Glutamatergic neuron (in vitro differentiated cells): ENCODE measurements around the gene ERAS. TPM values are rescaled to one million over a fixed set of nuclear protein-coding genes. Genes with fewer than 3 reads are reported as not detected.
"Not testable (repeated sequence)": the region's sequence is repeated elsewhere in the genome, so short reads cannot be mapped to it uniquely, and the experiment has no call there.

ENCODE experiments used
- DNase-seq: peaks from one replicate; pipeline ENCODE4 v3.0.0; 2022
- H3K27ac Mint-ChIP-seq: one replicate; pipeline ENCODE4 v1.8.0; 2020; ENCODE audit warnings: mild to moderate bottlenecking, mixed read lengths, inconsistent platforms; ENCODE audit not compliant: unreplicated experiment
- H3K27me3 Mint-ChIP-seq: one replicate; pipeline ENCODE4 v1.8.0; 2020; ENCODE audit warnings: mild to moderate bottlenecking, moderate library complexity, mixed read lengths, inconsistent platforms; ENCODE audit not compliant: unreplicated experiment
- H3K36me3 Mint-ChIP-seq: one replicate; pipeline ENCODE4 v1.8.0; 2020; ENCODE audit warnings: mild to moderate bottlenecking, mixed read lengths, inconsistent platforms; ENCODE audit not compliant: unreplicated experiment
- H3K4me1 Mint-ChIP-seq: one replicate; pipeline ENCODE4 v1.8.0; 2020; ENCODE audit warnings: mild to moderate bottlenecking, low read depth, mixed read lengths, inconsistent platforms; ENCODE audit not compliant: unreplicated experiment
- H3K4me3 Mint-ChIP-seq: one replicate; pipeline ENCODE4 v1.8.0; 2020; ENCODE audit warnings: mild to moderate bottlenecking, mixed read lengths, inconsistent platforms; ENCODE audit not compliant: unreplicated experiment
- H3K9me3 Mint-ChIP-seq: one replicate; pipeline ENCODE4 v1.8.0; 2020; ENCODE audit warnings: mild to moderate bottlenecking, moderate library complexity, mixed read lengths, inconsistent platforms; ENCODE audit not compliant: unreplicated experiment
- CTCF ChIP-seq: fragments of 200-600 bp; sonication (generic); IDR thresholded peaks from one replicate; pipeline ENCODE4 v1.5.0; 2021; ENCODE audit not compliant: partially characterized antibody, unreplicated experiment
- total RNA-seq: library from RNA; stranded (reverse); fragmentation: NEBNext Ultra II Directional; extraction: Animal tissue kit (Norgen Biotek cat#: 25700); gene quantifications from one replicate; pipeline ENCODE4 v1.2.1, GENCODE V29; 2021; ENCODE audit not compliant: unreplicated experiment

ERAS gene
- total RNA-seq, 1 donor from 2014 or later: not detected

DNA sequence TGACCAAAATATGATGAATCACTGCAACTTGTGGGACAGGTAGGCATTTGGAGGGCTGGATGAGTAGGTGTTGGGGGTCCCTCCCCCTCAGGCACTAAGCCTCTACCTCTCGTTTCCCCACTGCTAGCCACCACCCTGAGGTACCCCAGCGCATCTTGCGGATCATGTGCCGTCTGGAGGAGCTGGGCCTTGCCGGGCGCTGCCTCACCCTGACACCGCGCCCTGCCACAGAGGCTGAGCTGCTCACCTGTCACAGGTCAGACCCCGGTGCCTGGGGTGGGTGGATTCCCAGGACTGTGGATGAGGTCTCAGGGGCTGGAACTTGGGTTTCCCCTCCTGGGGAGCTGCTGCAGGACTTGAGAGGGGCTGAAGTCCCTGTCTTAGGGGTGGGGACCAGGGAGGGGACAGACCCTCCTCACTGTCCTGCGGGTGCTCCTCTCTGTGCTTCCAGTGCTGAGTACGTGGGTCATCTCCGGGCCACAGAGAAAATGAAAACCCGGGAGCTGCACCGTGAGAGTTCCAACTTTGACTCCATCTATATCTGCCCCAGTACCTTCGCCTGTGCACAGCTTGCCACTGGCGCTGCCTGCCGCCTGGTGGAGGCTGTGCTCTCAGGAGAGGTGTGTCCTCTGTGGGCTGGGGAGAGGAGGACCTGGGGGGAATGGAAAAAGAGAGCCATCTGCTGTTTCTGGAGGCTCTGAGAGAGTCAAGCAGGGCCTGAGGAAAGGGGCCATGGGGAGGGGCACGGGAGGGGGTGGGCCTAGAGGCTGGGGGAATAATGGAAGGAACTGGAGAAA lies 10.1 kb upstream of the ERAS start:
- Mint-ChIP-seq H3K4me1 (no peaks in the 10 kb centered on the region), H3K9me3 (peaks cover 4% of the 10 kb centered on the region), H3K27me3 (no peaks in the 10 kb centered on the region), H3K4me3 (no peak overlapping the region), H3K36me3 (no peaks in the 10 kb centered on the region), H3K27ac (no peak overlapping the region)
- no peak for DNase-seq
- TF ChIP-seq CTCF: no peak

- no peak overlapping the region for H3K4me3 Mint-ChIP-seq
- no peak for TF ChIP-seq CTCF
- no peaks in the 10 kb centered on the region for H3K36me3 Mint-ChIP-seq
- peaks cover 4% of the 10 kb centered on the region for H3K9me3 Mint-ChIP-seq
- no peak overlapping the region for H3K27ac Mint-ChIP-seq
- H3K4me1 Mint-ChIP-seq: no peaks in the 10 kb centered on the region
- no peaks in the 10 kb centered on the region for H3K27me3 Mint-ChIP-seq
- DNase-seq: no peak
Observed at GRCh38 chrX:48818098-48818497, 8.2 kb upstream of the ERAS start.

- DNase-seq: no peak
- peaks cover 4% of the 10 kb centered on the region for H3K9me3 Mint-ChIP-seq
- H3K4me1 Mint-ChIP-seq: no peaks in the 10 kb centered on the region
- H3K4me3 Mint-ChIP-seq: no peak overlapping the region
- no peak overlapping the region for H3K27ac Mint-ChIP-seq
- no peaks in the 10 kb centered on the region for H3K36me3 Mint-ChIP-seq
- TF ChIP-seq CTCF: no peak
- no peaks in the 10 kb centered on the region for H3K27me3 Mint-ChIP-seq
Observed at GRCh38 chrX:48818866-48819265, 7.4 kb upstream of the ERAS start.

GRCh38 chrX:48819394-48819793 lies 6.9 kb upstream of the ERAS start:
- DNase-seq, H3K36me3 Mint-ChIP-seq, H3K4me1 Mint-ChIP-seq, H3K4me3 Mint-ChIP-seq, H3K27ac Mint-ChIP-seq, H3K9me3 Mint-ChIP-seq, H3K27me3 Mint-ChIP-seq: not testable (repeated sequence)

- Mint-ChIP-seq H3K36me3 (peaks cover 3% of the 10 kb centered on the region), H3K4me3 (no peak overlapping the region), H3K9me3 (peaks cover 3% of the 10 kb centered on the region), H3K27ac (no peak overlapping the region), H3K27me3 (peaks cover 7% of the 10 kb centered on the region), H3K4me1 (peaks cover 1% of the 10 kb centered on the region)
- TF ChIP-seq CTCF: no peak
- no peak for DNase-seq
Observed at GRCh38 chrX:48823053-48823452, 3.3 kb upstream of the ERAS start.
